Measurements from ENCODE around the gene ZNF880. TPM values are rescaled to one million over a fixed set of nuclear protein-coding genes. Genes with fewer than 3 reads are reported as not detected.

Gene ZNF880
- polyA plus RNA-seq, 10 donors, result 11.4 to 17.1 (median 15.3) TPM

Other genes with a start within 250 kb of the ZNF880 start
- 10 to 100 TPM in 5 of 10 donors, 1 to 10 TPM in 5; 7.3 to 12.8 (median 10.1) TPM for gene ZNF616, start 230.0 kb upstream of the ZNF880 start, polyA plus RNA-seq (ENCODE audit: insufficient read length in 10 of 10)
- gene ZNF836, start 198.3 kb upstream of the ZNF880 start, polyA plus RNA-seq (ENCODE audit: insufficient read length in 10 of 10), result 10 to 100 TPM in 2 of 10 donors, 1 to 10 TPM in 8; 5.9 to 10.9 (median 8.6) TPM
- gene PPP2R1A, start 179.9 kb upstream of the ZNF880 start, polyA plus RNA-seq (ENCODE audit: insufficient read length in 10 of 10), result 100 to 1,000 TPM; 242 to 328 (median 297) TPM
- gene ZNF766, start 100.3 kb upstream of the ZNF880 start, polyA plus RNA-seq (ENCODE audit: insufficient read length in 10 of 10), result 10 to 100 TPM in 9 of 10 donors, 1 to 10 TPM in 1; 8.1 to 14.4 (median 11.9) TPM
- 10 to 100 TPM in 5 of 10 donors, 1 to 10 TPM in 5; 7.9 to 12.8 (median 10.4) TPM for gene ZNF480, start 72.8 kb upstream of the ZNF880 start, polyA plus RNA-seq (ENCODE audit: insufficient read length in 10 of 10)
- 1 to 10 TPM; 3.3 to 6.3 (median 4.2) TPM for gene ZNF610, start 33.7 kb upstream of the ZNF880 start, polyA plus RNA-seq (ENCODE audit: insufficient read length in 10 of 10)
- 10 to 100 TPM; 12.1 to 30.7 (median 17.3) TPM for gene ZNF528, start 27.9 kb downstream of the ZNF880 start, polyA plus RNA-seq (ENCODE audit: insufficient read length in 10 of 10)
- 1 to 10 TPM in 1 of 10 donors, under 1 TPM in 9; 0.47 to 1.4 (median 0.66) TPM for gene ZNF534, start 59.2 kb downstream of the ZNF880 start, polyA plus RNA-seq (ENCODE audit: insufficient read length in 10 of 10)
- 1 to 10 TPM; 2.2 to 4.8 (median 2.6) TPM for gene ZNF578, start 83.6 kb downstream of the ZNF880 start, polyA plus RNA-seq (ENCODE audit: insufficient read length in 10 of 10)
- gene ZNF808, start 157.7 kb downstream of the ZNF880 start, polyA plus RNA-seq (ENCODE audit: insufficient read length in 10 of 10), result 10 to 100 TPM in 3 of 10 donors, 1 to 10 TPM in 7; 4.5 to 11.4 (median 6.8) TPM
- 10 to 100 TPM in 2 of 10 donors, 1 to 10 TPM in 8; 6.8 to 12.7 (median 8.8) TPM for gene ZNF701, start 200.4 kb downstream of the ZNF880 start, polyA plus RNA-seq (ENCODE audit: insufficient read length in 10 of 10)